ENCODE data around the gene SLC40A1. TPM values are rescaled to one million over a fixed set of nuclear protein-coding genes. Genes with fewer than 3 reads are reported as not detected.

Gene SLC40A1
- total and polyA plus RNA-seq, 7 donors: 34.9 to 280 (median 52.1) TPM

Other genes with a start within 250 kb of the SLC40A1 start
- 10 to 100 TPM; 25.8 to 43.5 (median 32.4) TPM for gene WDR75, start 139.3 kb downstream of the SLC40A1 start, total RNA-seq
- 10 to 100 TPM in 1 of 3 donors, 1 to 10 TPM in 2; 7.6 to 18.4 (median 9.6) TPM for gene WDR75, start 139.3 kb downstream of the SLC40A1 start, polyA plus RNA-seq
- gene ASNSD1, start 80.7 kb upstream of the SLC40A1 start, total RNA-seq: 10 to 100 TPM; 41.5 to 56.6 (median 49.7) TPM
- 10 to 100 TPM; 22.5 to 37.8 (median 27.3) TPM for gene ASNSD1, start 80.7 kb upstream of the SLC40A1 start, polyA plus RNA-seq
- 10 to 100 TPM; 11.9 to 27.7 (median 23.9) TPM for gene ANKAR, start 93.9 kb upstream of the SLC40A1 start, total RNA-seq
- gene ANKAR, start 93.9 kb upstream of the SLC40A1 start, polyA plus RNA-seq: 1 to 10 TPM; 2.1 to 2.5 (median 2.4) TPM
- gene OSGEPL1, start 182.0 kb upstream of the SLC40A1 start, total RNA-seq: 1 to 10 TPM; 5.2 to 10.0 (median 6.7) TPM
- 1 to 10 TPM; 1.2 to 4.3 (median 2.3) TPM for gene OSGEPL1, start 182.0 kb upstream of the SLC40A1 start, polyA plus RNA-seq
- 10 to 100 TPM; 56.3 to 83.9 (median 64.0) TPM for gene ORMDL1, start 203.6 kb upstream of the SLC40A1 start, total RNA-seq
- 10 to 100 TPM; 18.7 to 43.6 (median 25.2) TPM for gene ORMDL1, start 203.6 kb upstream of the SLC40A1 start, polyA plus RNA-seq
- 10 to 100 TPM; 15.1 to 17.7 (median 17.5) TPM for gene PMS1, start 203.7 kb upstream of the SLC40A1 start, total RNA-seq
- gene PMS1, start 203.7 kb upstream of the SLC40A1 start, polyA plus RNA-seq: 1 to 10 TPM; 4.4 to 6.7 (median 4.8) TPM

Data from sigmoid colon (tissue), 7 donors.